ENCODE results near the gene GNG13.
"Not testable (repeated sequence)": the region's sequence is repeated elsewhere in the genome, so short reads cannot be mapped to it uniquely, and the experiment has no call there.

Gene GNG13

DNA sequence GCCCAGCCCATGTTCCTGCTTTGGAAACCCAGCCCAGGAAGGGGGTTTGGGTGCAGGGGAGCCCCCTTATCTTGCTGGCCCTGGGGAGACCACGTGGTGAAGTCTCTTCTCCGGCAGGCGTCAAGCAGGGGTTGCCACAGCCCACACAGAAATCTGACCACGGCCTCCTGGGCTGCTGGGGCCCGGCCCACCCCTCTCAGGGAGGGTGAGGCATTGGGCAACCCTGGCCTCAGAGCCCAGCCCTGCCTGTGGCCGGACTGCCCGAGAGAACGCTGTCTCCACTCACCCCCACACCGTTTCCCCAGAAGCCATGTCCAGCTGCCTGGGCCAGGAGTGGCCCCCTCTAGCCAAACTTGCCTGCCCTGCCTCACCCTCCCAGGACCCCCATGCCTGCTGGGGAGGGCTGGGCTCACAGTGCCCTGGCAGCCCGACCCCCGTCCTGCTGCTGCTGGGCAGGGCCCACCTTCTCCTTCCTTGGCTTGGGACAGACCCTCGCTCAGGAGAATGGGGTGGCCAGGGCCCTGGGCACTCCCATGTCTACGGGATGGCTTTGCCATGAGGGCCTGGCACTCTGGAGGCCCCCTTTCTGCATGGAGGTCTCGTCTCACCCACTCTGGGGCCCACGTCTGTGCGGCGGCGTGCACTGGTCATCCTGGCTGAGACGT lies 19.1 kb downstream of the GNG13 start:
- no peak overlapping the region for H3K4me3 ChIP-seq (ENCODE audit: low read depth, low read length)

DNA sequence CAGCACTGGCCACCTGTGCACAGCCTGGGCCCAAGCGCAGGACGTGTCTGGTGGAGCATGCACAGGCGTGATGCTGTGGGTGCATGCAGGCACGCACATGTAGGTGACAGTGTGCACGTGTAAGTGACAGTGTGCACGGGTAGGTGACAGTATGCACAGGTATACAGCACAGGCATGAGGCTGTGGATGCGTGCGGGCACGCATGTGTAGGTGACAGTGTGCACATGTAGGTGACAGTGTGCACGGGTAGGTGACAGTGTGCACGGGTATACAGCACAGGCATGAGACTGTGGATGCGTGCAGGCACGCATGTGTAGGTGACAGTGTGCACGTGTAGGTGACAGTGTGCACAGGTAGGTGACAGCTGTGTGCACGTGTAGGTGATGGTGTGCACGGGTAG lies 20.2 kb downstream of the GNG13 start:
- H3K4me3 ChIP-seq (ENCODE audit: low read depth, low read length), result no peak overlapping the region

DNA sequence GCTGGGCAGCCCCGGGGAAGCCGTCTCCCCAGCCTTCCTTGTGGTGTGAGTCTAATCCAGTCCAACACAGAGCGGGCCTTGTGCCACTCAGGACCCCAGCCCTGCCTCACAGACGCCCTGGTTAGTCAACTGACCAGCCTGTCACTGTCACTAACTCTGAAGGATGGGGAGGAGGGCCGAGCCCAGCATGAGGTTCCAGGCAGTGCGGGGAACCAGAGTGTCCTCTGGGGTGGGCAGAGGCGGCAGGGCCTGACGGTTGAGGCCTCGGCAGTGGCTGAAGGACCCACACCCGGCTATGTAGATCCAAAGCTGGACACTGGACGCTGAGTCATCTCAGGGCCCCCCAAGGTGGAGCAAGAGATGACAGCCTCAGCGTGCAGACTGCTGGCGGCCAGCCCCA lies 21.0 kb downstream of the GNG13 start:
- no peak overlapping the region for H3K4me3 ChIP-seq (ENCODE audit: low read depth, low read length)

DNA sequence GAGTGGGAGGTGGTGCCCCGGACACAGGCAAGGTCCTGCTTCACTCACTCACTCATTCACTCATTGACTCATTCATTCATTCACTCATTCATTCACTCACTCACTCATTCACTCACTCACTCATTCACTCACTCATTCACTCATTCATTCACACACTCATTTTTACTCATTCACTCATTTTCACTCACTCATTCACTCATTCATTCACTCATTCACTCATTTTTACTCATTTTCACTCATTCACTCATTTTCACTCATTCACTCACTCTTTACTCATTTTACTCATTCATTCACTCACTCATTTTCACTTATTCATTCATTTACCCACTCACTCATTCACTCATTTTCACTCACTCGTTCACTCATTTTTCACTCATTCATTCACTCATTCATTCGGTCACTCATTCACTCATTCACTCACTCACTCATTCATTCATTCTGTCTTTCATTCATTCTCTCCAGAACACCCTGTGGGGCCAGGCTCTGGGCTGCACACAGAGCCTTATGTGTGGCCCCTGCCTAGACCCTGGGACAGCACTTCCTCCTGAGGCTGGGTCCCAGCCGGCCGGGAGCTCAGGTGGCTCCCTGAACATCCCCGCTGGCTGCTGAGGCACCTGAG lies 21.5 kb downstream of the GNG13 start:
- no peak overlapping the region for H3K4me3 ChIP-seq (ENCODE audit: low read depth, low read length)

DNA sequence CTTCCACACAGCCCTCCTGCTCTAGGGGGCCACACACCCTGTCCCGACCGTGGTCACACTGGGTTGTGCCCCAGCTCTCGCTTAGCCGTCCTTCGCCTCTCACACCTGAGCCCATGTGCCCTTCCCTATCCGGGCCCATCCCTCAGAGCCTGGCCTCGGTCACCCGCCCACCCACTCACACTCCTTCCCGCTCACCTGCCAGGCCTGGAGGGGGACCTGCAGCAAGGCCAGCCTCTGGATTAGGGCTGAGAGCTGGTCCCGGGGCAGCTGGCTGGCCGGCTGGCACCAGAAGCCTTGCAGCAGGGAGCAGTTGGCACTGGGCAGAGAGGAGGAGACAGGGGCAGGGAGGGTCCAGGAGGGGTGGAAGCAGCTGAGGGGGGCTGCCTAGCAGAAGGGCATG lies 22.1 kb downstream of the GNG13 start:
- H3K4me3 ChIP-seq (ENCODE audit: low read depth, low read length), result no peak overlapping the region

DNA sequence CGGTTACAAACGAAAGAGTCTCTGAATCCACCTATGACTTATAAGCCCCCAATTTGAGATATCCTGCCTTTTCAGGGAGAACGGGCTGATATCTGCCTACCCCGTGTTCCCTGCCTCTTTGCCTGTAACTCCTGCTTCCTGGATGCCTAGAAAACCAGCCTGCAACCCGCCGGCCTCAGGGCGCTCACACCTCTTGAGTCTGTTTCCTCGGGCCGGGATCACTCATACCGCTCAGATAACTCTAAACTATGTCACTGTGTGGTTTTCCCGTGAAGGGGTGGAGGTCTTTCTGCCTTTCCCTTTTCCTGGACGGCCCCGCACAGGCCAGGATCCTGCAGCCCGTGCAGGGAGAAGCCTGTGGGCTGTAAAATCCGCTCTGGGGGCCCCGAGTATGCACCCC lies 22.7 kb downstream of the GNG13 start:
- H3K4me3 ChIP-seq (ENCODE audit: low read depth, low read length), result no peak overlapping the region

DNA sequence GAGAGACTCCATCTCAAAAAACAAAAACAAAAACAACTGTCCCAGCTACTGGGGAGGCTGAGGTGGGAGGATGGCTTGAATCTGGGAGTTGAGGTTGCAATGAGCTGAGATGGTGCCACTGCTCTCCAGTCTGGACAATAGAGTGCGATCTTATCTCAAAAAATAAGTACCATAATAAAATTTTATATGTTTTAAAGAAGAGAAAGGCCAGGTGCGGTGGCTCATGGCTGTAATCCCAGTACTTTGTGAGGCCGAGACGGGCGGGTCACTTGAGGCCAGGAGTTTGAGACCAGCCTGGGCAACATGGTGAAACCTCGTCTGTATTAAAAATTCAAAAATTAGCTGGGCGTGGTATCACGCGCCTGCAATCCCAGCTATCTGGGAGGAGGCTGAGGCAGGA lies 23.7 kb downstream of the GNG13 start:
- H3K4me3 ChIP-seq (ENCODE audit: low read depth, low read length), result no peak overlapping the region

DNA sequence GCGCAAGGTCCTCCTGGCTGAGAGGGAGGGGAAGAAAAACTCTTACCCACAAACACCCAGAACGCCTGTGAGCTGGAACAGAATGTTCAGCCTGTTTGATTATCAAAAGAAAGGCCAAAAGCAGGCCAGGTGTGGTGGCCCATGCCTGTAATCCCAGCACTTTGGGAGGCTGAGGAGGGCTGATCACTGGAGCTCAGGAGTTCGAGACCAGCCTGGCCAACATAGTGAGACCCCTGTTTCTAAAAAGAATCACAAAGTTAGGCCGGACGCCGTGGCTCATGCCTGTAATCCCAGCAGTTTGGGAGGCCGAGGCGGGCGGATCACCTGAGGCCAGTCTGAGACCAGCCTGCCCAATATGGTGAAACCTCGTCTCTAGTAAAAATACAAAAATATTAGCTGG lies 24.2 kb downstream of the GNG13 start:
- H3K4me3 ChIP-seq (ENCODE audit: low read depth, low read length), result not testable (repeated sequence)

DNA sequence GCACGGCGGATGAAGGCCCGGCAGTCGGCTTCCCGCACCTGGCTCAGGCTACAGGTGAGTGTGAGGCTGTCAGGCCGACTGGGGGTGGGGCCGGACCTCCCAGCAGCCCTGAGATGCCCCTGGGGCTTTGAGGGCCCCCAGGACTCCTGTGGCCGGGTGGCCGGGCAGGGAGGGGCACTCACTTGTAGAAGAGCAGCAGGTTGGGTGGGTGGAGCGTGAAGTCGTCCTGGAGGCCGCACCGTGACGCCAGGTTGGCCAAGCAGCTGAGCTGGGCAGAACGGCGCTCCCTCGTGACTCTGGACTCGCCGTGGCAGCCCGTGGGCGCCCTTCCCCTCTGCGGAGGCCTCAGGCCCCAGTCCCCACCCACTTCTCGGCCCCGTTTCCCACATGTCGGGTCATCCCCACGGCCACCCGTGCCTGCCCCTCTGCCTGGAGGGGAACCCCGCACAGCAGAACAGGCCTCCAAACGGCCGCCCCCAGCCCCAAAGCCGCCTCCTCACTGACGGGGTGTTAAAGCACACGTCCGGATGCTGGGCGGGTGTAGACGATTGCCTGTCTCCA lies 25.2 kb downstream of the GNG13 start:
- H3K4me3 ChIP-seq (ENCODE audit: low read depth, low read length), result no peak overlapping the region

DNA sequence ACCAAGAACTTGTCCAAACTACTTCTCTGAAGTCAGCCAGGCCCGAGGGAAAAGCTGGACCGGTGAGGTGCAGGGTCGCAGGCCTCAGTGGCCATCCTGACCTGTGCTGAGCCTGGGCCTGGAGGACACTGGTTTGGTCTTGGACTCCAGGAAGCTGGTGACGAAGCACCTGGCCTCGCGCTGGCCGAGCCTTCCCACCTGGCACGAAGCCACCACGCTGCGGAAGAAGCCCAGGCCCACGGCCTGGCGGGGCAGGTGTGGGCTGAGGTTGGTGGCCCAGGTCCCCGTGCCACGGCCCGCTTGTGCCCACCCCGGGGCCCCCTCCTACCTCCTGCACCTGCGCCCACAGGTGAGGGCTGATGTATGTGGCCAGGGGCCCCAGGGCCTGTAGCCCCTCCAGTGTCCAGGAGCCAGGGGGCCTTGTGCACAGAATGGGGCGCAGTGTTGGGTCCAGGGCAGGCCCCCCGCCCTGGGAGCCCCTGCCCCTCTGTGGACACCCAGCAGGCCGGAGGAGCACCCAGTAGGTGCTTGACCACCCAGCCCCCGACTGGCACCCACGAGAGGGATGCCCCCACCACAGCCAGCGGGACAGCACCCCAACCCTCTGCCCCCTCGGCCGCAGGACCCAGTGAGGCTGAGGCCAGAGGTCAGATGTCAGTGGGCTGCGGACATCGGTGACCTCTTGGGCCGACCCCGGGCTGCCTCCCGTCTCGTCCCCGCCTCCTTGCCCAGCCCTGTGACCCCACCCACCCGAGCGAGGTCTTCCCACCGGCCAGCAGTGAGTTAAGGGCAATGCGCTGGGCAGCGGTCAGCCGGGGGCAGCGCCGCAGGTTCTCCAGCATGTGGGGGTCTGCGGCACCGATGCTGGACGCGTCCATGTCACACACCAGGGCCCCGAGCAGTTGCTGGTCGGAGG lies 26.2 kb downstream of the GNG13 start:
- H3K4me3 ChIP-seq (ENCODE audit: low read depth, low read length), result no peak overlapping the region

DNA sequence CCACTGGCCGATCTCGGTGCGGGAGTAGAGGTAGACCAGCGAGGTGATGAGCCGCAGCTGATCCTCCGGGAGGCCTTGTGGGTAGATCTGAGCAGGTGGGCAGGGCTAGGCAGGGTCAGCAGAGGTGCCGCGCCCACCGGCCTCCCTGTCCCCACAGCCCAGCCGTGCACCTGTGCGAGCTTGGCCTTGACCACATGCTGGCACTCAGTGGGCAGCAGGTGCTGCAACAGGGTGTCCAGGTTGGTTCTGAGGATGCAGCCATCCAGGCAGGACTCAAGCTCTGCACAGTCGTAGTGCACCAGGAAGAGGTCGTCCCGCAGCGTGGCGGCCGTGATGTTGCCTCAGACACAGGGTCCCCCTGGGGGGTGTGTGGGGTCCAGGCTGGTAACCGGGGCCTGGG lies 27.6 kb downstream of the GNG13 start:
- H3K4me3 ChIP-seq (ENCODE audit: low read depth, low read length), result no peak overlapping the region

DNA sequence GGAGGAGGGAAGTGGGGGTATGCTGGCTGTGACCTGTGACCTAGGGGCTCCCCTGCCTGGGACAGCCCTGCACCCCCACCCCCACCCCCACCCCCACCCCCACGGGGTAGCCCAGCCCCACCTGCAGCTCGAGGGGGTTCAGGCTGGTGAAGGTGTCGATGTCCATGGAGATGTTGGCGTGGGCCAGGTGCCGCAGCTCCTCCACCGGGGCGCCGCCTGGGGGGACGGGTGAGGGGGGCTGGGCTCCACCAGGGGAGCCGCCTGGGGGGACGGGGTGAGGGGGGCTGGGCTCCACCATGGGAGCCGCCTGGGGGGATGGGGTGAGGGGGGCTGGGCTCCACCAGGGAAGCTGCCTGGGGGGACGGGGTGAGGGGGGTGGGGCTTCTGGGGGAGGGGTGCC lies 30.1 kb downstream of the GNG13 start:
- H3K4me3 ChIP-seq (ENCODE audit: low read depth, low read length), result no peak overlapping the region

DNA sequence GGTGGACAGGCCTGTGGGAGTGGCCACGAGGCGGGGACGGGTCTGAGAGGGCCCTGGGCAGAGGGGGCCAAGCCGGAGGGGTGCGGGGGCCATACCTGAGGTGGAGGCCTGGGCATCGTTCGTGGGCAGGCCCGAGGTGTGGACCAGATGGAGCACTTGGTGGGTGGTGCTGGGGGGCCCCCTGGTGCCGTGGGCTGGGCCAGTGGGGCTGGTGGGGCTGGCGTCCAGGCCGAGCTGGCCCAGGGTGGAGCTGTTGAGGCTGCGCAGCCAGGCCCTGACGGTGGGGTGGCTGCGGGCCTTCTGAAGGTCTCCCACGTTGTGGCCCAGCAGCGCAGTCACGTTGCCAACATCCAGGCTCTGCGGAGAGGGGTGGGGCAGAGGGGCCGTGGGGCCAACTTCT lies 30.6 kb downstream of the GNG13 start:
- H3K4me3 ChIP-seq (ENCODE audit: low read depth, low read length), result no peak overlapping the region

DNA sequence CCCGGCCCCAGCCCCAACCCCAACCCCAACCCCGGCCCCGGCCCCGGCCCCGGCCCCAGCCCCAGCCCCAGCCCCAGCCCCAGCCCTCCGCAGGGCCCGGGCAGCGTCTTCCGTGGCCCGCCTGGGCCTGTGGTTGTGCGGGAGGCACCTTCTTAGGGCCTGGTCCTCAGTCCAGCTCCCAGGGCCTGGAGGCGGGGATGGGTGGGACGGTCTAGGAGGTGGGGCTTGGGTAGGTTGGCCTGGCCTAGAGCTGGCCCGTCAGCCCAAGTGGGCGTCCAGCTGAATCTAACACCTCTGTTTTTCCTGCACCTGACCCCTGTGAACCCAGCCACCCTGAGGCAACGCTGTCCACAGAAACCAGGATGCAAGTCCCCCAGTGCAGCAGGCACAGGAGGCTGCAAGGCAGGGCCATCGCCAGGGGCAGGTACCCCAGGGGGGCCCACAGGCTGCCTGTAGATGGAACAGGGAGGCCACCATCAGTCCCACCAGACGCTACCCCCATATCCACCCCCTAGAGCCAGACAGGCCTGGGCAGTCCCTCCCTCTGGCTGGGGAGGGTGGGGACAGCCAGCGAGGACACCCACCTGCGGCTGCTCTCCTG lies 31.2 kb downstream of the GNG13 start:
- no peak overlapping the region for H3K4me3 ChIP-seq (ENCODE audit: low read depth, low read length)

DNA sequence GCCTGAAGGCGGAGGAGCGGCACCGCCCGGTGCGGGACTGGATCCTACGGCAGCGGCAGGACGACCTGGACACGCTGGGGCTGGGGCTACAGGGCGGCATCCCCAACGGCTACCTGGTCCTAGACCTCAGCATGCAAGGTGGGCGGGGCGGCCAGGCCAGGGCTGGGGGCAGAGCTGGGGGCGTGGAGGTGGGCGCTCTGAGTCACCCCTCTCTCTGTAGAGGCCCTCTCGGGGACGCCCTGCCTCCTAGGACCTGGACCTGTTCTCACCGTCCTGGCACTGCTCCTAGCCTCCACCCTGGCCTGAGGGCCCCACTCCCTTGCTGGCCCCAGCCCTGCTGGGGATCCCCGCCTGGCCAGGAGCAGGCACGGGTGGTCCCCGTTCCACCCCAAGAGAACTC lies 32.1 kb downstream of the GNG13 start:
- H3K4me3 ChIP-seq (ENCODE audit: low read depth, low read length), result no peak overlapping the region

DNA sequence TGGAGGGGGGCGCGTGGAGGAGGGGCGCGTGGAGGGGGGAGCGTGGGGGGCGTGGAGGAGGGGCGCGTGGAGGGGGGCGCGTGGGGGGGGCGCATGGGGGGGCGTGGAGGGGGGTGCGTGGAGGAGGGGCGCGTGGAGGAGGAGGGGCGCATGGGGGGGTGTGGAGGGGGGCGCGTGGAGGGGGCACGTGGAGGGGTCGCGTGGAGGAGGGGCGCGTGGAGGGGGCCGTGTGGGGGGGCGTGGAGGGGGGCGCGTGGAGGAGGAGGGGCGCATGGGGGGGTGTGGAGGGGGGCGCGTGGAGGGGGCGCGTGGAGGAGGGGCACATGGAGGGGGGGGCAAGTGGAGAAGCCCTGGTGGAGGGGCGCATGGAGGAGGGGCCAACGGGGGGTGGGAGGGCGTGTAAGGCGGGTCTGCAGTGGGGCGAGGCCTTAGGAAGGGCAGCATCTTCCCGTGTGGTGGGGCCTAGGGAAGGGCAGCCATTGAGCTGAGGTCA lies 32.7 kb downstream of the GNG13 start:
- no peak overlapping the region for H3K4me3 ChIP-seq (ENCODE audit: low read depth, low read length)

DNA sequence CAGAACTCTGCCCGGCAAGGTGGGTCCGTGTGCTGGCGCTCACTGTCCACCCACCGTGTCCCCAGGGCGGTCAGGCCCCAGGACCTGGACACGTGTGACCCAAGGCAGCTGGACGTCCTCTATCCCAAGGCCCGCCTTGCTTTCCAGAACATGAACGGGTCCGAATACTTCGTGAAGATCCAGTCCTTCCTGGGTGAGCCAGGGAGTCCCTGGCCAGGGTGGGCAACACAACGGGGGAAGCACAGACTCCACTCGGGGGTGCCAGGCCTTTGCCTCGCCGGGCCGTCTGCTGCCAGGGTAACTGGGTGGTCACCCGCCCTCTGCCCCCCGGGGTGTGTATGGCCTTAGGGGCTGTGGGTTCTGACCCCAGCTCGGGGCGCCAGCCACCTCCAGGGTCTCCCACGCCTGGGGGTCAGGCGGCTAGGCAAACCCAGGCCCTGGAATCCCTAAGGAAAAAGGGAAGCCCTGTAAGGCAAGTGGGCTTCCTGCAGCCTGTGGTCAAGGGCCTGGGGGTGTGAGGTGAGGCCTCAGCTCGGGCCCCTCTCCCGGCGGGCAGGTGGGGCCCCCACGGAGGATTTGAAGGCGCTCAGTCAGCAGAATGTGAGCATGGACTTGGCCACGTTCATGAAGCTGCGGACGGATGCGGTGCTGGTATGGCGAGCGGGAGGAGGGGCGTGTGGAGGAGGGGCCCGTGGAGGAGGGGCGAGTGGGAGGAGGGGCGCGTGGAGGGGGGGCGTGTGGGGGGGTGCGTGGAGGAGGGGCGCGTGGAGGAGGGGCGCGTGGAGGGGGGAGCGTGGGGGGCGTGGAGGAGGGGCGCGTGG lies 33.5 kb downstream of the GNG13 start:
- H3K4me3 ChIP-seq (ENCODE audit: low read depth, low read length), result no peak overlapping the region

DNA sequence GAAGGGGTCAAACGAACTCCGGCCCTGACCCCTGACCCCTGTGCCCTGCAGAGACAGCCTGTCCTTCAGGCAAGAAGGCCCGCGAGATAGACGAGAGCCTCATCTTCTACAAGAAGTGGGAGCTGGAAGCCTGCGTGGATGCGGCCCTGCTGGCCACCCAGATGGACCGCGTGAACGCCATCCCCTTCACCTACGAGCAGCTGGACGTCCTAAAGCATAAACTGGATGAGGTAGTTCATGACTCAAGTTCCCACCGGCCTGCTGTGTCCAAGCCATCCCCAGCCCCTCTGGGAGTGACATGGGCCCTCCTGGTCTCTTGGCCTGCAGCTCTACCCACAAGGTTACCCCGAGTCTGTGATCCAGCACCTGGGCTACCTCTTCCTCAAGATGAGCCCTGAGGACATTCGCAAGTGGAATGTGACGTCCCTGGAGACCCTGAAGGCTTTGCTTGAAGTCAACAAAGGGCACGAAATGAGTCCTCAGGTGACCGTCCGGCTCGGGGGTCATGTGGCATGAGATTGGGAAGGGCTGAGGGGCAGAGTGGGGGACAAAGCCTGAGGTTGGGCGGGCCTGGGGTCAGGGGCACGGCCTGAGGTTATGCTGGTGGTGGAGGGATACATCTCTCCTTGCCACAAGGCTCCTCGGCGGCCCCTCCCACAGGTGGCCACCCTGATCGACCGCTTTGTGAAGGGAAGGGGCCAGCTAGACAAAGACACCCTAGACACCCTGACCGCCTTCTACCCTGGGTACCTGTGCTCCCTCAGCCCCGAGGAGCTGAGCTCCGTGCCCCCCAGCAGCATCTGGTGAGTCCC lies 34.3 kb downstream of the GNG13 start:
- H3K4me3 ChIP-seq (ENCODE audit: low read depth, low read length), result no peak overlapping the region

DNA sequence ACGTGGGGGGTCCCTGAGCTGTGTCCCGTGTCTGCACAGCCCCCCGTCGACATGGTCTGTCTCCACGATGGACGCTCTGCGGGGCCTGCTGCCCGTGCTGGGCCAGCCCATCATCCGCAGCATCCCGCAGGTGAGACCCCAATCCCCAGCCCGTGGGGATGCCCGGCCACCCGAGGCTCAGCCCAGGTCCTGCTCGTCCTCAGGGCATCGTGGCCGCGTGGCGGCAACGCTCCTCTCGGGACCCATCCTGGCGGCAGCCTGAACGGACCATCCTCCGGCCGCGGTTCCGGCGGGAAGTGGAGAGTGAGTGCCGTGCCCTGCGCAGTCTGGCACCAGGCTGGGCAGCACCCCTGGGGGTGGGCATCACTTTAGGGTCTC lies 35.1 kb downstream of the GNG13 start:
- no peak overlapping the region for H3K4me3 ChIP-seq (ENCODE audit: low read depth, low read length)
